A204.1 (cell line): ENCODE results near the gene DCAF8L2.
"Not testable (repeated sequence)": the region's sequence is repeated elsewhere in the genome, so short reads cannot be mapped to it uniquely, and the experiment has no call there.

Experiments used
- FAIRE-seq: peaks from 2 replicates; lab custom pipeline; 2012; peaks lifted over from hg19 to GRCh38; lab: Jason Lieb, UNC

Gene DCAF8L2

GRCh38 chrX:27680726-27681125 lies 90.6 kb downstream of the DCAF8L2 start:
- FAIRE-seq: no peak

- not testable (repeated sequence) for FAIRE-seq
Measured at GRCh38 chrX:27683566-27684208, 93.5 kb downstream of the DCAF8L2 start.

- no peak for FAIRE-seq
Measured at GRCh38 chrX:27694667-27695066, 104.5 kb downstream of the DCAF8L2 start.

- FAIRE-seq: no peak
Measured at GRCh38 chrX:27706526-27706925, 116.4 kb downstream of the DCAF8L2 start.

- FAIRE-seq: no peak
Measured at GRCh38 chrX:27715610-27716009, 125.5 kb downstream of the DCAF8L2 start.

- FAIRE-seq: no peak
Measured at GRCh38 chrX:27728291-27728690, 138.1 kb downstream of the DCAF8L2 start.

- FAIRE-seq: no peak
Measured at GRCh38 chrX:27731962-27732361, 141.8 kb downstream of the DCAF8L2 start.

GRCh38 chrX:27735914-27736313 lies 145.8 kb downstream of the DCAF8L2 start:
- no peak for FAIRE-seq

- no peak for FAIRE-seq
Measured at GRCh38 chrX:27740933-27741332, 150.8 kb downstream of the DCAF8L2 start.

GRCh38 chrX:27743521-27743920 lies 153.4 kb downstream of the DCAF8L2 start:
- not testable (repeated sequence) for FAIRE-seq

GRCh38 chrX:27746516-27746915 lies 156.4 kb downstream of the DCAF8L2 start:
- FAIRE-seq: no peak

GRCh38 chrX:27750298-27750697 lies 160.2 kb downstream of the DCAF8L2 start:
- FAIRE-seq: not testable (repeated sequence)

GRCh38 chrX:27751976-27752375 lies 161.8 kb downstream of the DCAF8L2 start:
- no peak for FAIRE-seq

GRCh38 chrX:27765718-27766117 lies 175.6 kb downstream of the DCAF8L2 start:
- FAIRE-seq: no peak

GRCh38 chrX:27767387-27767786 lies 177.2 kb downstream of the DCAF8L2 start:
- FAIRE-seq: no peak

- FAIRE-seq: no peak
Measured at GRCh38 chrX:27775984-27776383, 185.8 kb downstream of the DCAF8L2 start.

GRCh38 chrX:27796640-27797257 lies 206.6 kb downstream of the DCAF8L2 start:
- FAIRE-seq: no peak

- no peak for FAIRE-seq
Measured at GRCh38 chrX:27797575-27797974, 207.4 kb downstream of the DCAF8L2 start.
